GM10266 (cell line): Measurements from ENCODE around the gene BCAT1.
"Not testable (repeated sequence)": the region's sequence is repeated elsewhere in the genome, so short reads cannot be mapped to it uniquely, and the experiment has no call there.

Experiments used
- DNase-seq: peaks from one replicate; pipeline ENCODE4 v3.0.0; 2012; ENCODE audit errors: extremely low spot score
- CTCF ChIP-seq: IDR thresholded peaks from 2 replicates; pipeline ENCODE4 v1.5.1; 2012; ENCODE audit warnings: mild to moderate bottlenecking, low read depth; ENCODE audit not compliant: control insufficient read depth, insufficient read depth; ENCODE audit errors: missing control alignments

Gene BCAT1

GRCh38 chr12:24913130-24913529 lies 35.8 kb downstream of the BCAT1 start:
- DNase-seq, result no peak
- TF ChIP-seq CTCF, result no peak

GRCh38 chr12:24911271-24911791 lies 37.6 kb downstream of the BCAT1 start:
- DNase-seq, result no peak
- TF ChIP-seq CTCF, result no peak

GRCh38 chr12:24910192-24910591 lies 38.7 kb downstream of the BCAT1 start:
- DNase-seq, result not testable (repeated sequence)

- no peak for TF ChIP-seq CTCF
- no peak for DNase-seq
Measured at GRCh38 chr12:24909667-24910066, 39.2 kb downstream of the BCAT1 start.

- no peak for DNase-seq
- no peak for TF ChIP-seq CTCF
Measured at GRCh38 chr12:24907464-24907863, 41.4 kb downstream of the BCAT1 start.

GRCh38 chr12:24906141-24906540 lies 42.8 kb downstream of the BCAT1 start:
- no peak for DNase-seq
- no peak for TF ChIP-seq CTCF

- TF ChIP-seq CTCF, result no peak
- no peak for DNase-seq
Measured at GRCh38 chr12:24905431-24905830, 43.5 kb downstream of the BCAT1 start.

- no peak for DNase-seq
- no peak for TF ChIP-seq CTCF
Measured at GRCh38 chr12:24904871-24905270, 44.0 kb downstream of the BCAT1 start.
